ENCODE measurements around the gene SMIM21. TPM values are rescaled to one million over a fixed set of nuclear protein-coding genes. Genes with fewer than 3 reads are reported as not detected.

SMIM21 gene
- total RNA-seq, 3 donors from 2014 or later: not detected

DNA sequence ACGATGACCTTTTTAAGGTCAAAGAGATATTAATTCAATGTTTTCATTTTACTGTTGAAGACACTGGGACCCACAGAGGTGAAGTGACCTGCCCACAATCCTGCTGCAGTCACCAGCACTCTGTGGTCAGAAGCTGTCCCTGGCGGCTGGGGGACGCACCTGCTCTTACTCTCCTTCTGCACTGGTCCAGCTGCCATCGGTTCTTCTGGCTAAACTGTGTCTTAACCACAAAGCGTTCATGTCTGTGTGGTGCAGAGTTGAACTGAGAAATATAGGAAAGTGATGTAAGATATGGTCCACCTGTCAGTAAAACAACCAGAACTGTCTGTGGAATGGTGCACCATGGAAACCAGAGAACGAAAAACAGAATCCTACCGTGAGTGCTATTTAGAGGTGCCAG, 44.9 kb upstream of the SMIM21 start:
- Histone ChIP-seq H3K4me1 (no peaks in the 10 kb centered on the region), H3K9me3 (no peaks in the 10 kb centered on the region), H3K27ac (no peak overlapping the region), H3K36me3 (no peaks in the 10 kb centered on the region), H3K4me3 (no peak overlapping the region), H3K27me3 (no peaks in the 10 kb centered on the region)
- DNase-seq (ENCODE audit: low spot score in 2 of 2): no peak
- TF ChIP-seq, protein P1, sequence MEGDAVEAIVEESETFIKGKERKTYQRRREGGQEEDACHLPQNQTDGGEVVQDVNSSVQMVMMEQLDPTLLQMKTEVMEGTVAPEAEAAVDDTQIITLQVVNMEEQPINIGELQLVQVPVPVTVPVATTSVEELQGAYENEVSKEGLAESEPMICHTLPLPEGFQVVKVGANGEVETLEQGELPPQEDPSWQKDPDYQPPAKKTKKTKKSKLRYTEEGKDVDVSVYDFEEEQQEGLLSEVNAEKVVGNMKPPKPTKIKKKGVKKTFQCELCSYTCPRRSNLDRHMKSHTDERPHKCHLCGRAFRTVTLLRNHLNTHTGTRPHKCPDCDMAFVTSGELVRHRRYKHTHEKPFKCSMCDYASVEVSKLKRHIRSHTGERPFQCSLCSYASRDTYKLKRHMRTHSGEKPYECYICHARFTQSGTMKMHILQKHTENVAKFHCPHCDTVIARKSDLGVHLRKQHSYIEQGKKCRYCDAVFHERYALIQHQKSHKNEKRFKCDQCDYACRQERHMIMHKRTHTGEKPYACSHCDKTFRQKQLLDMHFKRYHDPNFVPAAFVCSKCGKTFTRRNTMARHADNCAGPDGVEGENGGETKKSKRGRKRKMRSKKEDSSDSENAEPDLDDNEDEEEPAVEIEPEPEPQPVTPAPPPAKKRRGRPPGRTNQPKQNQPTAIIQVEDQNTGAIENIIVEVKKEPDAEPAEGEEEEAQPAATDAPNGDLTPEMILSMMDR (IDR thresholded peaks at IDR 0.05): no peak
- TF ChIP-seq POLR2A (IDR thresholded peaks at IDR 0.05) (no peak), POLR2AphosphoS5 (IDR thresholded peaks at IDR 0.05) (no peak)
- intact Hi-C loops (cut with DNase I; ENCODE audit: low total_unique reads): no loop called here

DNA sequence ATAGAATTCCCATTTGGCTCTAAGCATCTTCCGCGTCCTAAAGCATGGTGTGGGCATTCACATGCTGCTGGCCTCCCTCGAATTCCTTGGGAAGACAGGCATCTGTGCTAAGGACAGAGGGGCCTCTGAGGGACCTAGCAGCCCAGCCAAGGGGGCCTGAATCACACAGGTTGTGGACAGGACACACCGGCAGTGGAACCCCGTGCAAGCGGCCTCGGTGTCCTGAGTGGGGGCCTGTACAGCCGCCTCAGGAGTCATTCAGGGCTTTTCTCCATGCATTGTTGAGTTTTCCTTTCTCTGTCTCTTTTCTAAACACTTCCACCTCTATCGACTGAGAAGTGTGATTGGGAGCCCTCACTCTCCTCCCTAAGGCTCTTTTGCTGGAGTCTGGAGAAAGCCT, 44.3 kb upstream of the SMIM21 start:
- Histone ChIP-seq H3K4me3 (no peak overlapping the region), H3K27ac (no peak overlapping the region), H3K27me3 (no peaks in the 10 kb centered on the region), H3K9me3 (no peaks in the 10 kb centered on the region), H3K4me1 (no peaks in the 10 kb centered on the region), H3K36me3 (no peaks in the 10 kb centered on the region)
- no peak for DNase-seq (ENCODE audit: low spot score in 2 of 2)
- TF ChIP-seq POLR2A (IDR thresholded peaks at IDR 0.05) (no peak), POLR2AphosphoS5 (IDR thresholded peaks at IDR 0.05) (no peak)
- TF ChIP-seq, protein P1 (IDR thresholded peaks at IDR 0.05): no peak
- intact Hi-C loops (cut with DNase I; ENCODE audit: low total_unique reads): no loop called here

DNA sequence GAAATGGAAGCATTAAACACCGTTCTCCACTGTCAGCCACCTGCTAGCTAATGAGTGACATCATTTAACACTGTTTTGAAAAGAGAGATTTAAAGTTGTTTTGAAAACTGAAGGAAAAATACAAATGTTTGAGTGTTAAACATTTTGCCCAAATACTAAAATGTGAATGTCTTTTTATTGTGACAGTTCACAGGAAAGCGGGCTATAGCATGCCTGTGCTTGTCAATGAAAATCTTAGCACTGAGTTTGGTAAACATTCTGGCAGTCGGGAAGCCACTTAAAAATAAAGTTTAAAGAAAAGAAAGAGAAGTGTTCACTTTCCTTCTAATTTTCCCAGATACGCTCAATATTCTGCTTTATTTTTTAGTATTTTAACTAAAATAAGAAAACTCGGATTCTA, 40.3 kb upstream of the SMIM21 start:
- Histone ChIP-seq H3K9me3 (no peaks in the 10 kb centered on the region), H3K4me1 (no peaks in the 10 kb centered on the region), H3K27me3 (no peaks in the 10 kb centered on the region), H3K36me3 (no peaks in the 10 kb centered on the region), H3K27ac (no peak overlapping the region), H3K4me3 (no peak overlapping the region)
- no peak for DNase-seq (ENCODE audit: low spot score in 2 of 2)
- TF ChIP-seq, protein P1 (IDR thresholded peaks at IDR 0.05): no peak
- TF ChIP-seq POLR2A (IDR thresholded peaks at IDR 0.05) (no peak), POLR2AphosphoS5 (IDR thresholded peaks at IDR 0.05) (no peak)
- intact Hi-C loops (cut with DNase I; ENCODE audit: low total_unique reads): loop anchor here (5.0 kb wide), 1 partner anchor 1351 kb away; no protein-coding TSS in a partner anchor

DNA sequence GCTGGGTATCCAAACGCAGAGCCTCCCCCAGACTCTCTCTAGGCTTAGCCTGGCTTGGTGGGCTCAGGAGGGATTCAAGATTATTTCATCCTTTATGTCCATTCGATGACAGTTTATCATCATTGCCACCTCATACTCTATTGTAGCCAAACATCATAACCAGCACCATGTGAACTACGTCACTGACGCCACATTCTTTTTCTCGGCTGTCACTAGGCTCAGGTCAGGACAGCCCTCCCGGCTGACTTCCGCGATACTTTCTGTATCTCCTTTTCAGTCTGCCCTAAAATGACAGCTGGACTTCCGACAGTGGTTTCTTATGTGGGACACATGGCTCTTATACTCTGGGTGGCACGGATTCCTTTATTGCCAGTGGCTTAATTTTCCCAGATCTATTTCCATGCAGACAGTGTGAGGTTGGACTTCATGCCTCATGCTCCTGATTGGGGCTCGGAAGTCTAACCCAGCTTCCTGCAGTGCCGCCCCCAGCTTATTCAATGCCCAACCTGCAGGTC, 39.8 kb upstream of the SMIM21 start:
- intact Hi-C loops (cut with DNase I; ENCODE audit: low total_unique reads): loop anchor here (5.0 kb wide), 1 partner anchor 1350 kb away; no protein-coding TSS in a partner anchor
- Histone ChIP-seq H3K36me3 (no peaks in the 10 kb centered on the region), H3K27me3 (no peaks in the 10 kb centered on the region), H3K27ac (no peak overlapping the region), H3K4me3 (no peak overlapping the region), H3K9me3 (no peaks in the 10 kb centered on the region), H3K4me1 (no peaks in the 10 kb centered on the region)
- TF ChIP-seq, protein P1 (IDR thresholded peaks at IDR 0.05): no peak
- TF ChIP-seq POLR2A (IDR thresholded peaks at IDR 0.05): no peak
- no peak for TF ChIP-seq POLR2AphosphoS5 (IDR thresholded peaks at IDR 0.05)
- no peak for DNase-seq (ENCODE audit: low spot score in 2 of 2)

DNA sequence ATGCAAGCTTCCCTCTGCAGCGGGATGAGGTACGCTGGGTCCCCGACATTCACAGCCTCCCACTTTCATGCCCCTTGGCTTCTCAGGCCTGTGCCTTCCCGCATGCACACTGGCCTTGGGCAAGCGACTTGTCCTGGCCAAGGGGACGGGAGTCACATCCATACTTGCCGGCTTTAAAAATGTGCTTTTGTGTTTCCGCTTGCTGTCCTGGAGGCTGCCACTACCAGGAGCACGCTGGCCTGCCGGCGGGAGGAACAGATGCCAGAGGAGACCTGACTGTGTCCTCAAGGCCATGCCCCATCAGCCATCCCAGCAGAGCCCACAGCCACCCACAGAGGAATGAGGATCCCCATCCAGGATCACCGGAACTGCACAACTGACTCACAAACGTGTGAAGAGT, 36.9 kb upstream of the SMIM21 start:
- Histone ChIP-seq H3K4me1 (no peaks in the 10 kb centered on the region), H3K4me3 (no peak overlapping the region), H3K36me3 (no peaks in the 10 kb centered on the region), H3K27me3 (no peaks in the 10 kb centered on the region), H3K9me3 (no peaks in the 10 kb centered on the region), H3K27ac (no peak overlapping the region)
- TF ChIP-seq, protein P1 (IDR thresholded peaks at IDR 0.05): no peak
- TF ChIP-seq POLR2AphosphoS5 (IDR thresholded peaks at IDR 0.05) (no peak), POLR2A (IDR thresholded peaks at IDR 0.05) (no peak)
- no peak for DNase-seq (ENCODE audit: low spot score in 2 of 2)
- intact Hi-C loops (cut with DNase I; ENCODE audit: low total_unique reads): no loop called here

Data from breast epithelium (tissue), 4 donors.